Middle frontal gyrus (tissue), 1 donor: ENCODE results near the gene NOTCH2.

Experiments used
- DNase-seq: peaks from one replicate; pipeline ENCODE4 v3.0.0-alpha.2; 2015; ENCODE audit warnings: low spot score; ENCODE audit errors: extremely low spot score

Gene NOTCH2

DNA sequence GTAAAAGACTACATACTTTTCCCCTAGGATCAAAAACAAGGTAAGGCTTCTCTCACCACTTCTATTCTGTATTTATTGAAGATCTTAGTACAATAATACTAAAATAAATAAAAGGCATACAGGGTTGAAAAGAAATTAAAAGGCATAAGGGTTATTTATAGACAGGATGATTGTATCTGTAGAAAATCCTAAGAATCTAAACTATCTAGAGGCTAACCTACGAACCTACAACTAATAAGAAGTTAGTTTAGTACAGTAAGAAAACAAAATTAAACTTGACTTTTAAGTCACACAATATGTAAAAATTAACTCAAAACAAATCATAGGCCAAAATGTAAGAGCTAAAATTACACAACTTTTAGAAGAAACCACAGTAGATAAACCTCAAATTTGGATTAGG is 122.7 kb downstream of the NOTCH2 start:
- DNase-seq = no peak

DNA sequence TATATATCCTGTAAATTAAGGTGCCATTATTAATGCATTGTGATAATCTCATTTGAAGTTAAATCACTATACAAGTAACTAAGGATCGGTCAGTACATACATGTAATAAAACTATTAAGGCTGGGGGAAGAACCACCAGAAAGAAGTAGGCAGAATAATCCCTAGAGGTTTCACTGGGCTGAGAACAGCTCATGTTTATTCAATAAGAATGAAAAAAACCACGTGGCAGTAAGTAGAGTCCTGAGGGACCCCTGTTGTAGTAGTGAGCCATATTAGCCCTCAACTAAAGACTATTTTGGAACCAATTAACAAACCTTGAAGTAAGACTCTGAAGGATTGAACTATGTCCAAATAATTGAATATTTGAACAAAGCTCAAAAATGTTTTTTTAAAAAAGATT is 126.2 kb downstream of the NOTCH2 start:
- no peak for DNase-seq

DNA sequence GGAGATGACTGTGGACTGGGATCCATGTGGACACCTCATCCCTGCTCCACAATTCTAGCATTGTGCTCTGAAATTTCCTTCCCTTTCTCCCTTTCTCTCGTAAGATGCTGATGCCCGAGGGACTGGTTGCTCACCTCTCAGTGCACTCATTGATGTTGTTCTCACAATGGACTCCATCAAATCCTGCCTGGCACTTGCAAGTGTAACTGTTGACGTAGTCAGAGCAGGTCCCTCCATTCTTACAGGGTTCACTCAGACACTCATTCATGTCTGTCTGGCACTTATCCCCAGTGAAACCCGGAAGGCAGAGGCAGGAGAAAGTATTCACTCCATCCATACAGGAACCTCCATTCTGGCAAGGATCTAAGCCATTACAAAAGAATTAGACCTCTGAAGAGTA is 128.1 kb downstream of the NOTCH2 start:
- DNase-seq = no peak

DNA sequence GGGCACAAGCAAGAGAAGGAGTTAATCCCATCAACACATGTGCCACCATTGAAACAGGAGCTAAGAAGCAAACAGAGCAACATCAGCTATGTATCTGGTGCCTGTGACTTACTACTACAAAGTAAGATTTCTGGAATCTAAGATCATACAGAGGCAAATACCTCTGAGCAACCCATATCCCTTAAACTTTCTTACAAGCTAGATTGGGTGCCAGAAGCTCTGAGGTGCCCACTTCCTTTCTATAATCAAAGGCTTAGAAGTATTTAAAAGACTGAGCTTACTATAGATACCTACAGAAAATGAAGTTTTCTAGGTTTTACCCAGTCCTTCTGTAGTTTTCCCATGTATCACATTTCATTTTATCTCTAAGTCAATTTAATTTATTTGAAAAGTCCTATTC is 128.8 kb downstream of the NOTCH2 start:
- no peak for DNase-seq

DNA sequence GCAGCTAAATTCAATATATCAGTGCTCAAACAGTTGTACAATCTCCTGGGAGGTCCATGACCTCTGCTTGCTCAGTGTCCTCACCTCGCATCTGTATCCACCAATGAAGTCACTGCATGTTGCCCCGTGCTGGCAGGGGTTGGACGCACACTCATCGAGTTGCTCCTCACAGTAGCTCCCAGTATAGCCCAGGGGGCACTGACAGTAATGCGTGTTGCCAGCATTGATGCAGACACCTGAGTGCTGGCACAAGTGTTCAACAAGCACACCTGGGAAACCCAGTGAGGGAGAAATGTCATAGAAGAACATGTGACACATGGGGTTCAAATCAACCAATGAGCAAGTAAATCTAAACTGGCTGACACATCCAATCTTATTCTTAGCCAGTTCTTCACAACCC is 132.3 kb downstream of the NOTCH2 start:
- no peak for DNase-seq

DNA sequence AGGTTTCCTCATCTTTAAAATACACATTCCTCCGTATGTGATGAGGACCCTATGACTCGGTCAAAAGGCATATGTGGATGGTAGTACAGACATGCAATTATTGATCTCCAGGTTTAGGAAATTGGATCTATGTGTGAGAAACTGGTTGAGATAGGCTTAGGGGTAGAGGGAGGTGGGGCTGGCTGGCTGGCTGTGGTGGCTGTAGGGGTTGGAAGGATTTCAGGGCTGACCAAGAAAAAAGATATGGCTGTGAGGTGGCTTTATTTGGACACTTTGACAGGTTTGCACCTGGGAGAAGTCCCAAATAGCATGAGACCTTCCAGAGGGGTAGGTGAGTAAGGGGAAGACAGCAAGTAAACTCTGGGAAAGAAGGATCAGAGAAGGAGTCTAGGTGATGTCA is 133.5 kb downstream of the NOTCH2 start:
- DNase-seq = no peak

DNA sequence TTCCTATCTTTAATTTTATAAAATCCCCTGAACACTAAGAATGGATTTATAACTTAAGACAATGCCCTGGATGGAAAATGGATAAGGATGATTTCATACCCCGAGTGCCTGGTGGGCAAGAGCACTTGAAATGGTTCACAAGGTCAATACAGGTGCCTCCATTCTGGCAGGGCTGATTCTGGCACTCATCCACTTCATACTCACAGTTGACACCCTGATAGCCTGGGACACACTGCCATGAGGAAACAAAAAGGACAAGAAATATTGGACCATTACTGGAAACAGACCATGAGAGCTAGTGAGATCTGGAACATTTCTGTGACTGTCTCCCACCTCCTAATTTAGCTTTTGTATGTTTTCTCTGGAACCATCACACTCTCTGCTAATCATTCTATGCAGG is 134.1 kb downstream of the NOTCH2 start:
- no peak for DNase-seq

DNA sequence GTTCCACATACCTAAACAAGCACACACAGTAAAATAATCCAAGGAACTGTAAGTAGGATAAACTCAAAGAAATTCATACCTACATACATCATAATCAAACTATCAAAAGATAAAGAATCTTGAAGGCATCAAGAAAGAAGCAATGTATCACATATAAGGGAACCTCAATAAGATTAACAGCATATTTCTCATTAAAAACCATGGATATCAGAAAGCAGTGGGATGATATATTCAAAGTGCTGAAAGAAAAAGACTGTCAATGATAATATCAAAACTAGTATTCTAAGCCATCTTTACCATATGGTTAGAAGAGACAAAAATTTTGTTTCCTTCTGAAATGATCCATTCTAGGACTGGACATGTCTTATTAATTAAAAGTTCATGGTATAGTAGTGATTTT is 136.1 kb downstream of the NOTCH2 start:
- no peak for DNase-seq

DNA sequence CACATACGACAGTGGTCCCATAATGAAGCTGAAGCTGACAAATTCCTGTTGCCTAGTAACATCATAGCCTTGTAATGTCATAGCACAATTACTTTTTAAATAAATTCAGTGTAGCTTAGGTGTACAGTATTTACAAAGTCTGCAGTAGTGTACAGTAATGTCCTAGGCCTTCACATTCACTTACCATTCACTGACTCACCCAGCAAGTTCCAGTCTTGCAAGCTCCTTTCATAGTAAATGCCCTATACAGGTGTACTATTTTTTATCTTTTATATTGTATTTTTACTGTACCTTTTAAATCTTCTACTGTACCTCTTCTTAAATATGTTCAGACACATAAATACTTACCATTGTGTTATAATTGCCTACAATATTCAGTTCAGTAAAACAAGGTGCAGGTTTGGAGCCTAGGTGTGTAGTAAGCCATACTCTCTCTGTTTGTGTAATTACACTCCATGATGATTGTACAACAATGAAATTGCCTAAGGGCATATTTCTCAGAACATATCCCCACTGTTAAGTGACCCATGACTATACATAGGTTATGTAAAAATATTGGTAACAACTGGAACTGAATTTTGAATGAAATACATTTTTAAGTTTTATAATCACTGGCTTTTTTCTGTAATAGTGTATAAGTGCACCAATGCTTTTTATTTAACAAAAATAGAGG is 139.7 kb downstream of the NOTCH2 start:
- no peak for DNase-seq

DNA sequence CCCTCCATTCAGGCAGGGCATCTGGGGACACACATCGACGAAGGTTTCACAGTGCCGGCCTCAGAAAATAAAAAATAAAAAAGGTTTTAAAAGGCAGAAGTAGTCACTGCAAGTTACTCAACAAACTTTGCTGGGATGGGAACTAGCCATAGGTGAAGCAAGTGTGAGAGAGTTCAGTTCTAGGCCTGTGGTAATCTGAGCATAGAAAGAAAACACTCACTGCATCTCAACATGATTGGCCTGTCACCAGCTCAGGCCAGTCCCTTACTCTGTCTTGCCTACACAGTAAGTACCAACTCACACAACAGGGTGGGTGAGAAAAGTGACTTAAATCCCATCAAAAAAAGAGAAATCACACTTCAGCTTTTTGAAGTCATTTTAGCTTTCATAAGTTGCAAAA is 142.9 kb downstream of the NOTCH2 start:
- DNase-seq = no peak

DNA sequence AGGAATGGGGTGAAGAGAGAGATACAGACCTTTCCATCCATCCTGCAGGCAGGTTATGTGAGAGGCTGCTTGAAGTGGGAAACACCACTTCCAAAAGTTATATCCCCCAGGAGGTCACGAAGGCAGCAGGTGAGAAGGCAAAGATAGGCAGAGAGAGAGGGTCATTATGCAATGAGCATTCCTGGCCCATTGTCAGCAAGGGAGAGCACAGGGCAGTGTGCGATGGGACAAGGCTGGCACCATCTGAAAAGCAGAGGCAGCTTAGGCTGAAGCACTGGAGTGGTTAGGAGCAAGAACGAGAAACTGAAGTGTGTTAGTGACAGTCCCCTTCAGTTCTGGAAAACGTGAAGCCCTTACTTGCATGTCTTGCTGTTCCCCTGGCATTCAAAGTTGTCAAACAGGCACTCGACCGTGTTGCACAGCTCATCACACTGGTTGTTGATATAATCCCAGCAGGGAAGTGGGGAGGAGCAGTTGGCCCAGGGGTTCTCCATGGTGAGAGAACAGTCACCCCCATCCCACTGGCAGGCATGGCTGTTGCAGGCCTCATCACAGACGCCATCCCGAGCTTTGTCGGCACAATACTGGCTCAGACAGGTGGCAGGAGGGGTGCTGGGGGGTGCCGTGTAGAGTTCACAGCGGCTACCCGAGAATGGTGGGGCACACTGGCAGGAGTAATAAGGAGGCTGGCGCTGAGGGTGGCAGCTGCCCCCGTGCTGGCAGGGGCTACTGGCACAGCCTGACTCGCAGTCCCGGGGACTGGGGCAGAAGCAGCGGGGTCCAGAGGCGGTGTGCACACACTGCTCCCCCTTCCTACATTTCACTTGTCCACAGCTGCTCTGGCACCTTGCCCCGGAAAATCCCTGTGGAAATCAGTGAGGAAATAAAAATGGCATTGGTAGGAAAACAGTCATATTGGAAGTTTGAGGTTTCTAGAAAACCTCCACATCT is 144.2 kb downstream of the NOTCH2 start:
- no peak for DNase-seq

DNA sequence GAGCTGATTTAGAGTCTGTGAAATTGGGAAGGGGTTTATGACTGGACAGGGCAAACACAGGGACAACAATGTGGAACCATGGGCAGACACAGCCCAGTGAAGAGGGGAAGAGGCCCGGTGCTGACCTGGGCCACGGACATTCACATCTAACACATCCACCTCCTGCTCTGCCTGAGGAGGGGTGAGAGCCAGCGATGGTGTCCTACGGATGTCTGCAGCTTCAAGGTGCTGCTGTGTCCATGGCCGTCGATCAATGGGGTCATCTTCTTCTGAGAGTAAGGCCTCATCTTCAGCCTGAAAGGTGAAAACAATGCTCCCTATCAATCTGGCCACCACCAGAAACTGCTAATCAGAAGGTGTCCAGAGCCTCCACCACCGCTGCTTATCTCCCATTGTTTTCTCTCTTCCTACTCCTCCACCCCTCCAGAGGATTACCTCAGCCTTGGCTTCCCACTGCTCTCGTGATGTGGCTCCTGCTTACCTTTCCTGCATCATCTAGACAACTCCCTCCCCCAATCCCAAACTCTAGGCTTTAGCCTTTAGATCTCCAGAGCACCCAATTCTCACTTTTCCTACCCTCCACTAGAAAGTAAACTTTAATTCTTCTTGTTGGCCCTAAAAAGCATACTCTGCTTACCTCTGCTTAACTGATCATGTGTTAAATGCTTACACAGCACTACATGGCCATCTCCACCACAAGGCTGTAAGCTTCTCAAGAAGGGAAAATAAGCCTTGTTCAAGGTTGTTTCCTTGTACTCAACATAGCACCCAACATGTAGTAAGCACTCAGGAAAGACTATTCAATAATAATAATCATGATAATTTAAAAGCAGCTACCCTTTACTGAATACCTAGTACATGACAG is 149.1 kb downstream of the NOTCH2 start:
- DNase-seq = no peak

DNA sequence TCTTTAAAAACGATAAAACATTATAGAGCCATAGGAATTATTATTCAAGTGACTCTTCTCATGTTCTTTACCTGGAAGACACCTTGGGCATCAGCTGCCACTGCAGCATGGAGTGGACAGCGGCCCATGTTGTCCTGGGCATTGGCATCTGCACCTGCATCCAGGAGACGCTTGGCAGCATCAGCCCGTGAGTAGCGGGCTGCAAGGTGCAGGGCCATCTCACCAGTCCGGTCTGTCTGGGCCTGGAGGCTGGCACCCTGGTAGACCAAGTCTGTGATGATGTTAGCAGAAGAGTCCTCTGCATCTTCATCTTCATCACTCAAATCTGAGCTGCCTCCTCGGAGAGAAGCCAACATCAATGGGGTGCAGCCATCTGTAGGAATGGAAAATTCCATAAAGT is 150.2 kb downstream of the NOTCH2 start:
- DNase-seq = no peak

DNA sequence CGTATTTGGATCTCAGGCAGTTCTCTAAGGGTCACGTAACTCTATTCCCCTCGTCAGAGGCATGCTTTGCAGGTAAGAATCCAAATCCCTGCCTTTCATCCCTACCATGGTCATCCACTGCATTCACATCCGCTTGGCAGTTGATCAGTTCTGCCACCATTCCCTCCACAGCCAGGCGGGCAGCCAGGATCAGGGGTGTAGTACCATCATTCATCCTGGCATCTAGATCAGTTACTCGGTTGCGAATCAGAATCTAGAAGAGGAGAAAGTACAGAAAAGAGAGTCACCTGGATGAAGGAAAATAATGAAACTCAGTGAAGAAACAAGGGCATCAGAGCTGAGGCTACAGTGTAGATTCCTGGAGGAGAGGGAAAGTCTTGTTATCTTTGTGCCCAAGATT is 151.2 kb downstream of the NOTCH2 start:
- DNase-seq = no peak

DNA sequence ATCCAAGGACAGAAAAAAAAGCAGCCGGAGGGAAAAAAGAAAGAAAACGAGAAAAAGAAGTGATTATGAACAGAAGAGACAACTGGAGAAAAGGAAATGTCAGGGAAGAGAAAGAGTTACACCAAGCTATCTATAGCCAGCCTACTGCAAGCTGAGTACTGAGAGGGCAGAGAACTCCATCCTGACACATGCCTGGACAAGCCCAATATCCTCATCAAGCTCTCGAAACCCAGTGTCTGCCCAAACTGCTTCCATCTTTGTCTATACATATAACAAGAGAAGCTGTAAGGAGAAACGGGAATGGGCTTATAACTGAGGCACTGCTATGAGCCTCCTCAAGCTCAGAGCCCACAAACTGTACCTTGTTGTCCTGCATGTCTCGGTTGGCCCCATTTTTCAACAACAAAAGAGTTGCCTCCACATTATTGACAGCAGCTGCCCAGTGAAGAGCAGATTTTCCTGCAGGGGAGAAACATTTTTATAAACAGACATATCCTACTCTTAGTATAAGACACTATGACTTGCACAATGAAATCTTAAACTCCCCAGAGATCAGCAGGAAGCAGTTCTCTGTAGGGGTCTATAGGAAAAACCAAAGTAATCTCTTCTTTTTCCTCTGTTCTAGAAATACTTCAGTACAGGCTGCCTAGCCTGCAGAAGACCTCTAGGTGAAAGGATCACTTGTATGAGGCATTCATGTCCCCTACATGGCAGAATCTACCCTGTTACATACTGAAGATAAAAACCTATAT is 152.0 kb downstream of the NOTCH2 start:
- no peak for DNase-seq

DNA sequence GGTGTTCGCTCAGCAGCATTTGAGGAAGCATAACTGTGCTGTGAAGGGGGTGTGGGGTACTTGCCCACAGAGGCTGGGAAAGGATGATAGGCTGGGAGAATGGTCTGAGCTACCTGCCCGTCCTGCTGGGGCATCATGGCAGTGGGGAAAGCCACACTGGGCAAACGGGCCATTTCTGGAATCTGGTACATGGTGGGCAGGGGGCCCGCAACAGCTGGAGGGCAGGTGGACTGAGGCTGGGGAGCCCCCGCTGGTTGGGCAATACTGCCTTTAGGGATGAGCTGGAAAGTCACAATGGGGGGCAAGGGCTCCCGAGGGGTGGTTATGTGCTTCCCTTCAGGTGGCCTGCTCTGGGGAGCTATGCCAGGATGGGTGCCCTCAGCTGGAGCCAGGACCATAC is 153.9 kb downstream of the NOTCH2 start:
- DNase-seq = no peak

DNA sequence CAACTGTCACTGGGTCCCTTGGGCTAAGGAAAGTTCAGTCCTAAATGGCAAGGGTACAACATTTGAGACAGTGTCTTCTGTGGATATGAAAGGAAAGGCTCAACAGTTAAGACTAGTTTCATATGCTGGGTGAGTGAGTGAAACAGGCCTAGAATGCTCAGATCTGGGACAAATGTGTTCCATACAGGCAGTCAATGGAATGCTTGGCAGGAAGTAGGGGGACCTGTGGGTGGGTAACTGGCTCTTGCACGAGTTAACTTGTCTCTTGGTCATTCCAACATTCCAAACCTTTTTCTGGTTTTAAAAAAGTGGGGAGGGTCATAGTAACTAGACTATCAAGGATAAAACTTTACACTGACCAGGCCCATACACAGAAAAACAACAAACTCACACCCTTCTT is 155.4 kb downstream of the NOTCH2 start:
- DNase-seq = no peak

DNA sequence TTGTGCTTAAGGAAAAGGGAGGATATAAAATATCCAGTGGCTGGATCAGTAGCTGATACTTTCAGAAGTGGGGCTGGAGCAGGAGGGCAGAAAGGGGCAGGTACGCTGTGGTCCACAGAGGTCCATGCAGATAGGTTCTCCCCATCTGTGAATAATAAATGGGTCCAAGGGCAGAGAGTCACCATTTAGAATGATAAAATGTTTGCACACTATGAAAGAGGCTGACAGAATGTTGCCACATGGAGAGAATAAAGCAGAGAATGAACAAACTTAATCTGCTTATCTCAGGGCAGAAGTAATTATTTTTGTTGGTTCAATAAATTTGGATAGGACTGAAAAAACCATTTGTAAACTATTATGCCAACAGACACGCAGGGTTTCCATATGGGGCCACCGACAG is 156.5 kb downstream of the NOTCH2 start:
- no peak for DNase-seq

DNA sequence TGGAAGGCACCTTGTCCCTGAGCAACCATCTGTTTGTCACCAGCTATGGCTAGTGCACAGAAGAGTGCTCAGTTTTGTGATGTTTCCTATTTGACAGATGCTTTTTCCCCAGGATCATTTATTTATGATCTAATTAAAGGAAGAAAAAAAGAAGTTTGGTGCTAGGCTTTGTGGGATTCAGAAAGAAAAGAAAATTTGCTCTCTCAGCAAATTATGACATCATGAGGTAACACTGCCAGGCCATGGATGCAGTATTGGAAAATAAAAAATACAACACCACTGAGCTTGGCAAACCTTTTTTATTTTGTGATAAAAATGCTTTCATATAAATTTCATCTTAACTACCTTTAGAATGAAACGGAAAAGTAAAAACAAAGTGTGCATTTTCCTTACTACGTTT is 157.7 kb downstream of the NOTCH2 start:
- no peak for DNase-seq

DNA sequence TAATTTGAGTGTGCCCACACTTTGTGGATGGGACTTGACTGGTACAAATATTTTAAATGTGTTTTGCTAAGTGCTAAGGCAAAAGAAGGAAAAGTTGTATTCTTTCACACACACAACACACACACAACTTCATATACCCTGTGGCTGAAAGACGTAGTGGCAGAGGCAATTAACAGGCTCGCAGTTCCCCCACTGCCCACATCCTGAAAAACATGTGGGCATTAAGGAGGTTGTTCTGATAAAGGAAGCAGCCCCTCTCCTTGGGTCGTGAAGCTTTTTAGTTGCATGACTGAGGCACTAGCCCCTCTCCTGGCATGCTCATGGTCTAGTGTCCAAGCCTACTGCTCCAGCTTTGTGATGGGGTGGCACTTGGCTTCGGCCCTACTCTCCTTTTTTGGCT is 158.8 kb downstream of the NOTCH2 start:
- no peak for DNase-seq

DNA sequence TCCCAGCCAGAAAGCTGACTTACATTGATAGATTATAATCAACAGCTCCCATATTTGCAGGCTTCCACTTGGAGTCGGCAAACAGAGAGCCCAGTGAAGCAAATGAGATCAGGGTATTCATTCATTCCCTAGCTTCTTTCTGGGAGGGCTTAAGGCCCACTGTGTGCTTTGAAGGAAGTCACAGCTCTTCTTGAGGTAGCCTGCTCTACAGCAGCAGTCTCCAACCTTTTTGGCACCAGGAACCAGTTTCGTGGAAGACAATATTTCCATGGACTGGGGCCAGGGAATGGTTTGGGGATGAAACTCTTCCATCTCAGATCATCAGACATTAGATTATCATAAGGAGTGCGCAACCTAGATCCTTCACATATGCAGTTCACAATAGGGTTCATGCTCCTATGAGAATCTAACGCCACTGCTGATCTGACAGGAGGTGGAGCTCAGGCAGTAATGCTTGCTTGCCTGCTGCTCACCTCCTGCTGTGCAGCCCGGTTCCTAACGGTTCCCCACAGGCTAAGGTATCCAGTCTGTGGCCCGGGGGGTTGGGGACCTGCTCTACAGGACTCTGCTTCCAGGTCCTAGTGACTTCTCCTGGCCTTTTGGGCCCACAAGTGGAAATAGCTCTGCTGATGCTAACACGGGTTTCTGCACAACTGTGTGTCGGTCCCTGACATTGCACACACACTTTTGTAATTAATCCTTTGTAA is 159.4 kb downstream of the NOTCH2 start:
- DNase-seq = no peak
